ENCODE data around the gene EPOP. TPM values are rescaled to one million over a fixed set of nuclear protein-coding genes. Genes with fewer than 3 reads are reported as not detected.

EPOP gene
- total RNA-seq, 6 experiments from 2014 or later, result 0.95 to 1.4 (median 1.3) TPM

DNA sequence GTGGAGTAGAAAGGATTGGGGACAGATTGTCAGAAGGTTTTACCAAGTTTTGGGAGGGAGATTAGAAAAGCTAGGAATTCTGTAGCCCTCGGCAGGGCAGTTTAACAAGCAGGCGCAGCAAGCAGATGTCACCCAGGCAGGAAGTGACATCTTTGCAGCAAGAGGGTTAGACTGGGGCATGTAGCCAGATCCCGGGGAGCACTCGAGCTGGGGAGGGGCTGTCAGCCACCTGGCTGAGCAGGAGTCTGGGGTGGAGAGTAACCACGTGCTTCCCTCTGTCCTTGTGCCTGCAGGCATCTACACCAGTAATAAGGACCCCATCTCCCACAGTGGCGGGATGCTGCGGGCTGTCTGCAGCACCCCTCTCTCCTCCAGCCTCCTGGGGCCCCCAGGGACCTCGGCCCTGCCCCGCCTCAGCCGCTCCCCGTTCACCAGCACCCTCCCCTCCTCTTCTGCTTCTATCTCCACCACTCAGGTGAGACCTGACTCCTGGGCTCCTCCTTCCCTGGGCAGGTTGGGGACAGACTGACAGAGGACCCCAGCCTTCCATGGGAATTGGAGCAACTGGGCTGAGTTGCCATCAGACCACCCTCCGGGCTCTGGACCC, 42.5 kb upstream of the EPOP start:
- no peaks in the 10 kb centered on the region for H3K4me1 Mint-ChIP-seq (ENCODE audit: low read depth)
- H3K36me3 Mint-ChIP-seq (ENCODE audit: low read depth), result peaks cover 19% of the 10 kb centered on the region
- DNase-seq, result no peak
- no peaks in the 10 kb centered on the region for H3K9me3 Mint-ChIP-seq
- TF ChIP-seq, protein P1, sequence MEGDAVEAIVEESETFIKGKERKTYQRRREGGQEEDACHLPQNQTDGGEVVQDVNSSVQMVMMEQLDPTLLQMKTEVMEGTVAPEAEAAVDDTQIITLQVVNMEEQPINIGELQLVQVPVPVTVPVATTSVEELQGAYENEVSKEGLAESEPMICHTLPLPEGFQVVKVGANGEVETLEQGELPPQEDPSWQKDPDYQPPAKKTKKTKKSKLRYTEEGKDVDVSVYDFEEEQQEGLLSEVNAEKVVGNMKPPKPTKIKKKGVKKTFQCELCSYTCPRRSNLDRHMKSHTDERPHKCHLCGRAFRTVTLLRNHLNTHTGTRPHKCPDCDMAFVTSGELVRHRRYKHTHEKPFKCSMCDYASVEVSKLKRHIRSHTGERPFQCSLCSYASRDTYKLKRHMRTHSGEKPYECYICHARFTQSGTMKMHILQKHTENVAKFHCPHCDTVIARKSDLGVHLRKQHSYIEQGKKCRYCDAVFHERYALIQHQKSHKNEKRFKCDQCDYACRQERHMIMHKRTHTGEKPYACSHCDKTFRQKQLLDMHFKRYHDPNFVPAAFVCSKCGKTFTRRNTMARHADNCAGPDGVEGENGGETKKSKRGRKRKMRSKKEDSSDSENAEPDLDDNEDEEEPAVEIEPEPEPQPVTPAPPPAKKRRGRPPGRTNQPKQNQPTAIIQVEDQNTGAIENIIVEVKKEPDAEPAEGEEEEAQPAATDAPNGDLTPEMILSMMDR (IDR thresholded peaks at IDR 0.05), result no peak
- no peaks in the 10 kb centered on the region; the same call in 1 of the 2 replicates for H3K27me3 Mint-ChIP-seq (ENCODE audit: insufficient read depth)
- no peak overlapping the region for H3K4me3 Mint-ChIP-seq
- no peak overlapping the region for H3K27ac Mint-ChIP-seq

DNA sequence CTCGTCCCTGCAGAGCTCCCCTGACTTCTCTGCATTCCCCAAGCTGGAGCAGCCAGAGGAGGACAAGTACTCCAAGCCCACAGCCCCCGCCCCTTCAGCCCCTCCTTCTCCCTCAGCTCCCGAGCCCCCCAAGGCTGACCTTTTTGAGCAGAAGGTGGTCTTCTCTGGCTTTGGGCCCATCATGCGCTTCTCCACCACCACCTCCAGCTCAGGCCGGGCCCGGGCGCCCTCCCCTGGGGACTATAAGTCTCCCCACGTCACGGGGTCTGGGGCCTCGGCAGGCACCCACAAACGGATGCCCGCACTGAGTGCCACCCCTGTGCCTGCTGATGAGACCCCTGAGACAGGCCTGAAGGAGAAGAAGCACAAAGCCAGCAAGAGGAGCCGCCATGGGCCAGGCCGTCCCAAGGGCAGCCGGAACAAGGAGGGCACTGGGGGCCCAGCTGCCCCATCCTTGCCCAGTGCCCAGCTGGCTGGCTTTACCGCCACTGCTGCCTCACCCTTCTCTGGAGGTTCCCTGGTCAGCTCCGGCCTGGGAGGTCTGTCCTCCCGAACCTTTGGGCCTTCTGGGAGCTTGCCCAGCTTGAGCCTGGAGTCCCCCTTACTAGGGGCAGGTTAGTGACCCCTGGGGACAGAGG, 41.7 kb upstream of the EPOP start:
- H3K4me3 Mint-ChIP-seq, result no peak overlapping the region
- no peaks in the 10 kb centered on the region for H3K9me3 Mint-ChIP-seq
- peaks cover 19% of the 10 kb centered on the region for H3K36me3 Mint-ChIP-seq (ENCODE audit: low read depth)

GRCh38 chr17:38715216-38715943, 40.6 kb upstream of the EPOP start:
- Mint-ChIP-seq H3K4me3 (no peak overlapping the region), H3K9me3 (no peaks in the 10 kb centered on the region), H3K27me3 (ENCODE audit: insufficient read depth) (no peaks in the 10 kb centered on the region; the same call in 1 of the 2 replicates), H3K36me3 (ENCODE audit: low read depth) (peaks cover 10% of the 10 kb centered on the region), H3K27ac (no peak overlapping the region), H3K4me1 (ENCODE audit: low read depth) (no peaks in the 10 kb centered on the region)
- TF ChIP-seq, protein P1 (IDR thresholded peaks at IDR 0.05), result no peak
- no peak for DNase-seq

More for the DNA sequence above, 41.7 kb upstream of the EPOP start:
- H3K4me1 Mint-ChIP-seq (ENCODE audit: low read depth), result no peaks in the 10 kb centered on the region
- no peak for DNase-seq
- H3K27me3 Mint-ChIP-seq (ENCODE audit: insufficient read depth), result no peaks in the 10 kb centered on the region; the same call in 1 of the 2 replicates
- TF ChIP-seq, protein P1 (IDR thresholded peaks at IDR 0.05), result no peak
- no peak overlapping the region for H3K27ac Mint-ChIP-seq

DNA sequence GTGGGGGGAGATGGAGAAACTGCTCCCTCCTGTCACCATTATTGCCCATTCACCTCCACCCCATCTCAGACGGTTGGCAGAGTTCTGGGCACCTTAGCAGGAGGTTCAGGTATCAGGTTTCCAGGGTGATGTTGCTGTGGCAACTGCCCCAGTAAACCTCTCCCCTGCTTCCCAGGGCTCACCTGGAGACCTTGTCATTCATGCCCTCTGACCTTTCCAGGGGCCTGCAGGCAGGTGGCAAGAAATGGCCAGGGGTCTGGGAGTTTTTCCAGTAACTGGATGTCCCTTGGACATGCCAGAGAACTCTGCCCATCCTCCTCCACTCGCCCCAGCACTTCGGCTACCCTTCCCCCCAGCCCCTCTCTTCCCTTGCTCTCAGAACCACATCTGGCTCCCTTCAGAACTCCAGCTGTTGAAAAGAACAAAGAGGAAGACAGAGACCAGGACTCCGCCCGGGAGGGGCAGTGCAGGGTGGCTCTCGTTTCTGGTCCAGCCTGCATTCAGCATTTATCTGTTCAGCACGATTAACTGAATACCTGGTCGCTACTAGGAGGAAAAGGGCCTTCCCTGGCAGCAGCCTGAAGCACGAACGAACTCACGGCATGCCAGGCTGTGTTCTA, 38.8 kb upstream of the EPOP start:
- no peaks in the 10 kb centered on the region for H3K9me3 Mint-ChIP-seq
- H3K36me3 Mint-ChIP-seq (ENCODE audit: low read depth), result peaks cover 16% of the 10 kb centered on the region
- H3K27me3 Mint-ChIP-seq (ENCODE audit: insufficient read depth), result no peaks in the 10 kb centered on the region; the same call in 1 of the 2 replicates
- H3K4me3 Mint-ChIP-seq, result no peak overlapping the region
- H3K4me1 Mint-ChIP-seq (ENCODE audit: low read depth), result no peaks in the 10 kb centered on the region
- H3K27ac Mint-ChIP-seq, result no peak overlapping the region
- DNase-seq, result no peak
- TF ChIP-seq, protein P1 (IDR thresholded peaks at IDR 0.05), result no peak

DNA sequence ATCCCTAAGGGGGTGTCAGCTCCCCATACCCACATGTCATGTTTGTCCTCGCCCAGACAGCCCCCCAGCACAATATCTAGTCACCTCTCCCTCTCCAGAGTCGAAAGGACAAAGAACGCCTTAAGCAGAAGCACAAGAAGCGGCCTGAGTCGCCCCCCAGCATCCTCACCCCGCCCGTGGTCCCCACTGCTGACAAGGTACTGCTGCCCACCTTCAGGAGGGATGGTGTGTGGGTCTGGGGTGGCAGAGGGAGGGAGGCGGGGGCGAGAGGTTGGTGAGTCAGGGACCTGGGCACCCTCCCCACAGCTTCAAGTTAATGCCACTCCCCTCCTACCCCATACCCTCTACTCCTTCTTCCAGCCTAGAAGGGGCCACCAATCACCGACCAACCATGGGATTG, 37.8 kb upstream of the EPOP start:
- TF ChIP-seq, protein P1 (IDR thresholded peaks at IDR 0.05), result no peak
- Mint-ChIP-seq H3K4me1 (ENCODE audit: low read depth) (no peaks in the 10 kb centered on the region), H3K36me3 (ENCODE audit: low read depth) (peaks cover 13% of the 10 kb centered on the region), H3K4me3 (no peak overlapping the region), H3K9me3 (no peaks in the 10 kb centered on the region), H3K27me3 (ENCODE audit: insufficient read depth) (no peaks in the 10 kb centered on the region; the same call in 1 of the 2 replicates), H3K27ac (no peak overlapping the region)
- no peak for DNase-seq
